ENCODE data around the gene PPIE. TPM values are rescaled to one million over a fixed set of nuclear protein-coding genes. Genes with fewer than 3 reads are reported as not detected.

Gene PPIE
- total and polyA plus RNA-seq, 2 experiments from 2014 or later, result 35.5 to 61.2 TPM

DNA sequence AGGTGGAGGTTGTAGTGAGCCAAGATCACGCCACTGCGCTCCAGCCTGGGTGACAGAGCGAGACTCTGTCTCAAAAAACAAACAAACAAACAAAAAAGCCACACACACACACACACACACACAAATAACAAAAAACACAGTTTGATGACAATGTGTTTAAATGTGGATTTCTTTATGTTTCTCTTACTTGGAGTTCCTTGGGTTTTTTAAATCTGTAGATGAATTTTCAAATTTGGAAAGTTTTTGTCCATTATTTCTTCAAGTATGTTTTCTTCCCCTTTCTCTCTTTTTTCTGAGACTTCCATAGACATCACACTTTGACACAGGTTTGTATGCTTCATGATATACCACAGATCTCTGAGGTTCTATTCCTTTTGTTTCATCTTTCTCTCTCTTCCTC is 12.1 kb upstream of the PPIE start:
- Histone ChIP-seq H3K36me3 (replicated peaks; ENCODE audit: insufficient read depth, low read depth) (no peaks in the 10 kb centered on the region), H3K27ac (no peak overlapping the region), H3K4me1 (ENCODE audit: insufficient read depth) (no peaks in the 10 kb centered on the region), H3K9me3 (ENCODE audit: low read depth) (no peaks in the 10 kb centered on the region), H3K27me3 (peaks cover 84% of the 10 kb centered on the region), H3K79me2 (no peaks in the 10 kb centered on the region), H2AFZ (no peak overlapping the region), H3K4me3 (no peak overlapping the region), H4K20me1 (ENCODE audit: insufficient read depth, poor library complexity, severe bottlenecking) (no peaks in the 10 kb centered on the region), H3K4me2 (no peak overlapping the region), H3K9me2 (replicated peaks; ENCODE audit: insufficient read depth) (no peaks in the 10 kb centered on the region)
- TF ChIP-seq, protein P1, sequence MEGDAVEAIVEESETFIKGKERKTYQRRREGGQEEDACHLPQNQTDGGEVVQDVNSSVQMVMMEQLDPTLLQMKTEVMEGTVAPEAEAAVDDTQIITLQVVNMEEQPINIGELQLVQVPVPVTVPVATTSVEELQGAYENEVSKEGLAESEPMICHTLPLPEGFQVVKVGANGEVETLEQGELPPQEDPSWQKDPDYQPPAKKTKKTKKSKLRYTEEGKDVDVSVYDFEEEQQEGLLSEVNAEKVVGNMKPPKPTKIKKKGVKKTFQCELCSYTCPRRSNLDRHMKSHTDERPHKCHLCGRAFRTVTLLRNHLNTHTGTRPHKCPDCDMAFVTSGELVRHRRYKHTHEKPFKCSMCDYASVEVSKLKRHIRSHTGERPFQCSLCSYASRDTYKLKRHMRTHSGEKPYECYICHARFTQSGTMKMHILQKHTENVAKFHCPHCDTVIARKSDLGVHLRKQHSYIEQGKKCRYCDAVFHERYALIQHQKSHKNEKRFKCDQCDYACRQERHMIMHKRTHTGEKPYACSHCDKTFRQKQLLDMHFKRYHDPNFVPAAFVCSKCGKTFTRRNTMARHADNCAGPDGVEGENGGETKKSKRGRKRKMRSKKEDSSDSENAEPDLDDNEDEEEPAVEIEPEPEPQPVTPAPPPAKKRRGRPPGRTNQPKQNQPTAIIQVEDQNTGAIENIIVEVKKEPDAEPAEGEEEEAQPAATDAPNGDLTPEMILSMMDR (IDR thresholded peaks at IDR 0.05; ENCODE audit: poor library complexity), result no peak
- no peak for TF ChIP-seq EZH2phosphoT487 (IDR thresholded peaks at IDR 0.05; ENCODE audit: low read depth, severe bottlenecking, unreplicated experiment)
- 78% methylated on average over 3 of the region's 3 CpGs for WGBS (ENCODE audit: low lambda C conversion rate, missing lambda C conversion rate)
- DNase-seq (ENCODE audit: low spot score), result no peak

DNA sequence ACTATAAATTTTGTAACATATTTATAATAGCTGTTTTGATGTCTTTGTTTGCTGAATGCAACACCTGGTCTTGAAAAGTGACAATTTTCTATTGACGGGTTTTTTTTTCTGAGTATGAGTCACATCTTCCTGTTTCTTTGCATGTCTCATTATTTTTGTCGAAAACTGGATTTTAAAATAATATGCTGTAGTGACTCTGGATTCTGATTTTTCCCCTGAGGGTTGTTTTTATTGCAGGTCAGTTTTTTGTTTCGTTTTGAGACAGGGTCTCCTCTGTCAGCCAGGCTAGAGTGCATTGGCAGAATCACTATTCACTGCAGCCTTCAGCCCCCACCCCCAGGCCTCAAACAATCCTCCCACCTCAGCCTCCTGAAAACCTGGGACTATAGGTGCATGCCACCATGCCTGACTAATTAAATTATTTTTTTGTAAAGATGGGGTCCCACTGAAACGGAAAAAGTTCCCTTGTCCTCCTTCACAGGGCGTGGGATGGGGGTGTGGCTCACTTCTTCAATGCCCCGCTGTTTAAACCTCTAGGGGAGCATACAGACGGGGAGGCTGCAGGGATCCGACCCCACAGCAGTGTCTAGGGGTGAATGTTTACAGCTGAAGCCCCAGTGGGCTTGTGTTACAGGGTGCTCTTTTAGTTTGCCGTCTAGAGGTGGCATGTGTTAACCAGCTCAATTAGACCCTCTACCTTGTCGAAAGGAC is 11.3 kb upstream of the PPIE start:
- H3K27me3 ChIP-seq, result peaks cover 81% of the 10 kb centered on the region

DNA sequence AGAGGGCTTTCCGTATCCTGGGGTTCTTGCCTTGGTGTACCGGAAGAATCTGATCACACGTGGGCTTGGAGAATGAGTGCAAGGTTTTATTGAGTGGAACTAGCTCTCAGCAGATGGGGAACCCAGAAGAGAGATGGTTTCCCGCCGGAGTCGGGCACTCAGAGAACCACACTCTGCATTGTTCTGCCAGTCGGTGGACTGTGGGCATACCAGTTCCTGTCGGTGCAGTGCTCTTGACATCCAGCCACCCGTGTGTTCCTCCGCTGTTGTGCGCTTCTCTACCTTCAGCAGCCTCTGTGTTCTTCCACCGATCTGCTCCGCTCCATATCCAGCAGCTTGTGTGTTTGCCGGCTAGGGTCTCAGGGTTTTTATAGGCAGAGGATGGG is 10.8 kb upstream of the PPIE start:
- Histone ChIP-seq H3K36me3 (replicated peaks; ENCODE audit: insufficient read depth, low read depth) (no peaks in the 10 kb centered on the region), H3K79me2 (no peaks in the 10 kb centered on the region), H3K4me1 (ENCODE audit: insufficient read depth) (no peaks in the 10 kb centered on the region), H3K4me2 (no peak overlapping the region), H4K20me1 (ENCODE audit: insufficient read depth, poor library complexity, severe bottlenecking) (no peaks in the 10 kb centered on the region), H2AFZ (no peak overlapping the region), H3K27me3 (peaks cover 83% of the 10 kb centered on the region), H3K27ac (no peak overlapping the region), H3K9me2 (replicated peaks; ENCODE audit: insufficient read depth) (no peaks in the 10 kb centered on the region), H3K9me3 (ENCODE audit: low read depth) (no peaks in the 10 kb centered on the region), H3K4me3 (no peak overlapping the region)
- DNase-seq (ENCODE audit: low spot score), result no peak
- TF ChIP-seq, protein P1 (IDR thresholded peaks at IDR 0.05; ENCODE audit: poor library complexity), result no peak
- TF ChIP-seq EZH2 (IDR thresholded peaks at IDR 0.05; ENCODE audit: borderline replicate concordance) (no peak), EZH2phosphoT487 (IDR thresholded peaks at IDR 0.05; ENCODE audit: low read depth, severe bottlenecking, unreplicated experiment) (no peak)
- WGBS (ENCODE audit: low lambda C conversion rate, missing lambda C conversion rate), result 79% methylated on average over 14 of the region's 14 CpGs

More for the DNA sequence above, 11.3 kb upstream of the PPIE start:
- no peaks in the 10 kb centered on the region for H3K4me1 ChIP-seq (ENCODE audit: insufficient read depth)
- H2AFZ ChIP-seq, result no peak overlapping the region
- TF ChIP-seq EZH2 (IDR thresholded peaks at IDR 0.05; ENCODE audit: borderline replicate concordance), result no peak
- TF ChIP-seq, protein P1 (IDR thresholded peaks at IDR 0.05; ENCODE audit: poor library complexity), result no peak
- TF ChIP-seq EZH2phosphoT487 (IDR thresholded peaks at IDR 0.05; ENCODE audit: low read depth, severe bottlenecking, unreplicated experiment), result no peak
- H3K9me3 ChIP-seq (ENCODE audit: low read depth), result no peaks in the 10 kb centered on the region
- H4K20me1 ChIP-seq (ENCODE audit: insufficient read depth, poor library complexity, severe bottlenecking), result no peaks in the 10 kb centered on the region
- no peaks in the 10 kb centered on the region for H3K9me2 ChIP-seq (replicated peaks; ENCODE audit: insufficient read depth)
- no peak for DNase-seq (ENCODE audit: low spot score)
- 59% methylated on average over 10 of the region's 10 CpGs for WGBS (ENCODE audit: low lambda C conversion rate, missing lambda C conversion rate)
- no peak overlapping the region for H3K27ac ChIP-seq
- H3K4me2 ChIP-seq, result no peak overlapping the region
- no peak overlapping the region for H3K4me3 ChIP-seq
- H3K79me2 ChIP-seq, result no peaks in the 10 kb centered on the region
- no peaks in the 10 kb centered on the region for H3K36me3 ChIP-seq (replicated peaks; ENCODE audit: insufficient read depth, low read depth)
